Osteocyte (in vitro differentiated cells): ENCODE results near the gene XYLT1. TPM values are rescaled to one million over a fixed set of nuclear protein-coding genes. Genes with fewer than 3 reads are reported as not detected.

Experiments
- DNase-seq: peaks from one replicate; pipeline ENCODE4 v3.0.0; 2021; ENCODE audit warnings: mixed read lengths; ENCODE audit not compliant: unreplicated experiment; ENCODE audit errors: extremely low spot score
- H3K27ac Mint-ChIP-seq: one replicate; pipeline ENCODE4 v1.8.0; 2021; ENCODE audit warnings: mild to moderate bottlenecking, mixed read lengths; ENCODE audit not compliant: unreplicated experiment
- H3K27me3 Mint-ChIP-seq: one replicate; pipeline ENCODE4 v1.8.0; 2021; ENCODE audit warnings: mixed read lengths; ENCODE audit not compliant: unreplicated experiment
- H3K36me3 Mint-ChIP-seq: one replicate; pipeline ENCODE4 v1.8.0; 2021; ENCODE audit warnings: mixed read lengths; ENCODE audit not compliant: unreplicated experiment
- H3K4me1 Mint-ChIP-seq: one replicate; pipeline ENCODE4 v1.8.0; 2021; ENCODE audit warnings: mixed read lengths; ENCODE audit not compliant: unreplicated experiment
- H3K4me3 Mint-ChIP-seq: one replicate; pipeline ENCODE4 v1.8.0; 2021; ENCODE audit warnings: mild to moderate bottlenecking, moderate library complexity, mixed read lengths; ENCODE audit not compliant: unreplicated experiment
- H3K9me3 Mint-ChIP-seq: one replicate; pipeline ENCODE4 v1.8.0; 2021; ENCODE audit warnings: mixed read lengths; ENCODE audit not compliant: unreplicated experiment
- CTCF ChIP-seq: fragments of 200-600 bp; sonication (generic); IDR thresholded peaks from 2 replicates; pipeline ENCODE4 v1.5.0; 2021; ENCODE audit warnings: antibody characterized with exemption, mild to moderate bottlenecking, moderate library complexity
- total RNA-seq: library from RNA; stranded (reverse); gene quantifications from 2 replicates; pipeline ENCODE4 v1.2.1, GENCODE V29; 2021

XYLT1 gene
- total RNA-seq, 1 donor from 2014 or later: 11.1 TPM

- Mint-ChIP-seq H3K27me3 (no peaks in the 10 kb centered on the region), H3K36me3 (no peaks in the 10 kb centered on the region), H3K4me3 (no peak overlapping the region), H3K9me3 (no peaks in the 10 kb centered on the region), H3K4me1 (peaks cover 15% of the 10 kb centered on the region), H3K27ac (no peak overlapping the region)
- no peak for TF ChIP-seq CTCF
- no peak for DNase-seq
These were observed 195.4 kb downstream of the XYLT1 start for GRCh38 chr16:17275076-17276009.

GRCh38 chr16:17273142-17273561 is 197.6 kb downstream of the XYLT1 start:
- Mint-ChIP-seq H3K27me3 (no peaks in the 10 kb centered on the region), H3K27ac (peak overlapping the region; percentile 41), H3K36me3 (no peaks in the 10 kb centered on the region)

GRCh38 chr16:17272716-17273115 is 198.0 kb downstream of the XYLT1 start:
- Mint-ChIP-seq H3K36me3 (no peaks in the 10 kb centered on the region), H3K4me1 (peaks cover 15% of the 10 kb centered on the region), H3K27me3 (no peaks in the 10 kb centered on the region), H3K27ac (peak overlapping the region; percentile 41), H3K4me3 (no peak overlapping the region), H3K9me3 (no peaks in the 10 kb centered on the region)
- TF ChIP-seq CTCF: no peak
- DNase-seq: no peak

More at GRCh38 chr16:17273142-17273561, 197.6 kb downstream of the XYLT1 start:
- peaks cover 15% of the 10 kb centered on the region for H3K4me1 Mint-ChIP-seq
- DNase-seq: no peak
- no peak overlapping the region for H3K4me3 Mint-ChIP-seq
- no peaks in the 10 kb centered on the region for H3K9me3 Mint-ChIP-seq
- no peak for TF ChIP-seq CTCF

- H3K27me3 Mint-ChIP-seq: no peaks in the 10 kb centered on the region
- no peak overlapping the region for H3K4me3 Mint-ChIP-seq
- no peaks in the 10 kb centered on the region for H3K36me3 Mint-ChIP-seq
- peaks cover 15% of the 10 kb centered on the region for H3K4me1 Mint-ChIP-seq
- no peak overlapping the region for H3K27ac Mint-ChIP-seq
- H3K9me3 Mint-ChIP-seq: no peaks in the 10 kb centered on the region
- DNase-seq: no peak
- TF ChIP-seq CTCF: no peak
These were observed 199.1 kb downstream of the XYLT1 start for GRCh38 chr16:17271687-17272086.

- H3K36me3 Mint-ChIP-seq: no peaks in the 10 kb centered on the region
- no peak for DNase-seq
- no peak for TF ChIP-seq CTCF
- no peaks in the 10 kb centered on the region for H3K27me3 Mint-ChIP-seq
- no peaks in the 10 kb centered on the region for H3K9me3 Mint-ChIP-seq
- no peak overlapping the region for H3K4me3 Mint-ChIP-seq
- peaks cover 15% of the 10 kb centered on the region for H3K4me1 Mint-ChIP-seq
- H3K27ac Mint-ChIP-seq: no peak overlapping the region
These were observed 200.1 kb downstream of the XYLT1 start for GRCh38 chr16:17270683-17271109.
